A549 (cell line): Measurements from ENCODE around the gene COL8A1. TPM values are rescaled to one million over a fixed set of nuclear protein-coding genes. Genes with fewer than 3 reads are reported as not detected.
A peak's percentile ranks its signal among the peaks of the same experiment; 100 is the strongest.
"Not testable (repeated sequence)": the region's sequence is repeated elsewhere in the genome, so short reads cannot be mapped to it uniquely, and the experiment has no call there.

Source experiments
- ATAC-seq, 2 experiments: fragments of 200-7000 bp in 1 of 2; fragments of >200 bp in 1 of 2; cut with Nextera tagmentation in 1 of 2; cut with Tn5 transposase in 1 of 2; 3 replicates each; pipeline versions ENCODE4 v1.8.0 to v1.9.1; 2018 to 2020; ENCODE audit warnings: mild to moderate bottlenecking in 1 of 2, moderate library complexity in 1 of 2
- CTCF ChIA-PET: fragments of 300-600 bp; sonication (Branson Sonifier 250); formaldehyde crosslinking; extraction: SDS; loops from one replicate; lab custom pipeline; 2021; ENCODE audit warnings: antibody characterized with exemption, inconsistent platforms; lab: Yijun Ruan, JAX
- POLR2A ChIA-PET: fragments of 350-600 bp; formaldehyde crosslinking; extraction: SDS; loops from one replicate; lab custom pipeline; 2021; ENCODE audit warnings: antibody characterized with exemption, inconsistent platforms; lab: Yijun Ruan, JAX
- DNase-seq, 2 experiments: peaks; one replicate each; pipeline versions ENCODE4 v3.0.0 to v3.0.0-alpha.2; 2011 to 2016; ENCODE audit warnings: low read depth in 1 of 2, low spot score in 1 of 2
- FAIRE-seq: peaks from 2 replicates; lab custom pipeline; 2011; peaks lifted over from hg19 to GRCh38; lab: Jason Lieb, UNC
- H3K27ac ChIP-seq, 2 experiments: fragments of >200 bp; sonication (Bioruptor Twin); formaldehyde crosslinking; 3 replicates each; pipeline ENCODE4 v1.5.1; 2016 to 2017
- H3K4me1 ChIP-seq: fragments of >200 bp; sonication (Bioruptor Twin); formaldehyde crosslinking; 3 replicates; pipeline ENCODE4 v1.6.1; 2016
- H3K4me2 ChIP-seq: fragments of >200 bp; sonication (Bioruptor Twin); formaldehyde crosslinking; 3 replicates; pipeline ENCODE4 v1.6.1; 2016
- H3K4me3 ChIP-seq: fragments of >200 bp; sonication (Bioruptor Twin); formaldehyde crosslinking; 3 replicates; pipeline ENCODE4 v1.5.1; 2016
- H3K9me3 ChIP-seq: fragments of >200 bp; sonication (Bioruptor Twin); formaldehyde crosslinking; 3 replicates; pipeline ENCODE4 v1.6.1; 2016
- BHLHE40 ChIP-seq: IDR thresholded peaks from 2 replicates; pipeline ENCODE4 v1.6.1; 2012; ENCODE audit warnings: low read depth, low read length, inconsistent platforms
- CEBPB ChIP-seq, 2 experiments: fragments of >200 bp in 1 of 2; sonication (Bioruptor Twin) in 1 of 2; formaldehyde crosslinking in 1 of 2; IDR thresholded peaks; 2 replicates each; pipeline ENCODE4 v1.6.1; 2012 to 2016
- EHMT2 ChIP-seq: fragments of 200-600 bp; sonication (generic); IDR thresholded peaks from 2 replicates; pipeline ENCODE4 v1.6.1; 2016; ENCODE audit warnings: antibody characterized with exemption, low read depth, mild to moderate bottlenecking, moderate library complexity
- ESRRA ChIP-seq: fragments of 150-350 bp; IDR thresholded peaks from 2 replicates; pipeline ENCODE4 v1.6.1; 2014; ENCODE audit warnings: mild to moderate bottlenecking, low read length, borderline replicate concordance
- FOSL2 ChIP-seq, 2 experiments: fragments of 450-650 bp in 1 of 2; fragments of >200 bp in 1 of 2; sonication (Bioruptor Twin) in 1 of 2; formaldehyde crosslinking; IDR thresholded peaks; 2 replicates each; pipeline versions ENCODE4 v1.5.0 to v1.6.1; 2016 to 2020; ENCODE audit warnings: mild to moderate bottlenecking in 1 of 2, moderate library complexity in 1 of 2
- GATA3 ChIP-seq: IDR thresholded peaks from 2 replicates; pipeline ENCODE4 v1.6.1; 2012; ENCODE audit warnings: borderline replicate concordance
- HDAC2 ChIP-seq: fragments of 200-600 bp; sonication (generic); IDR thresholded peaks from 2 replicates; pipeline ENCODE4 v1.6.1; 2016
- HOXB13 ChIP-seq: fragments of 250-450 bp; sonication (Bioruptor Pico); IDR thresholded peaks from 2 replicates; pipeline ENCODE4 v1.5.0; 2020; ENCODE audit warnings: low read depth, mild to moderate bottlenecking, moderate library complexity
- HOXB5 ChIP-seq: fragments of 250-450 bp; sonication (Bioruptor Pico); IDR thresholded peaks from 2 replicates; pipeline ENCODE4 v1.5.0; 2020; ENCODE audit warnings: mild to moderate bottlenecking, moderate library complexity
- KDM1A ChIP-seq: fragments of 200-600 bp; sonication (generic); IDR thresholded peaks from 2 replicates; pipeline ENCODE4 v1.6.1; 2016; ENCODE audit warnings: low read depth, mild to moderate bottlenecking
- MAFK ChIP-seq: fragments of 450-650 bp; IDR thresholded peaks from 2 replicates; pipeline ENCODE4 v1.6.1; 2014; ENCODE audit not compliant: partially characterized antibody
- MAZ ChIP-seq: fragments of 150-350 bp; IDR thresholded peaks from 2 replicates; pipeline ENCODE4 v1.6.1; 2014; ENCODE audit warnings: antibody characterized with exemption, low read depth, low read length, borderline replicate concordance
- POLR2A ChIP-seq: IDR thresholded peaks from 2 replicates; pipeline ENCODE4 v1.6.1; 2012; ENCODE audit warnings: mild to moderate bottlenecking, low read length
- POLR2AphosphoS2 ChIP-seq: conservative IDR thresholded peaks from 2 replicates; pipeline ENCODE4 v1.6.1; 2012; ENCODE audit warnings: low read length, improper control_type of control experiment, inconsistent platforms
- RAD21 ChIP-seq, 2 experiments: fragments of >200 bp in 1 of 2; sonication (Bioruptor Twin) in 1 of 2; formaldehyde crosslinking in 1 of 2; IDR thresholded peaks in 1 of 2; conservative IDR thresholded peaks in 1 of 2; 2 replicates in 1 of 2; 3 replicates in 1 of 2; pipeline ENCODE4 v1.6.1; 2012 to 2018; ENCODE audit warnings: inconsistent platforms in 1 of 2
- RARB ChIP-seq: fragments of 250-450 bp; sonication (Bioruptor Pico); IDR thresholded peaks from 2 replicates; pipeline ENCODE4 v1.8.0; 2021; ENCODE audit warnings: mild to moderate bottlenecking, moderate library complexity
- RCOR1 ChIP-seq: fragments of 150-350 bp; IDR thresholded peaks from 2 replicates; pipeline ENCODE4 v1.6.1; 2014; ENCODE audit warnings: antibody characterized with exemption, low read length, low read depth
- RFX5 ChIP-seq: fragments of 450-650 bp; IDR thresholded peaks from 2 replicates; pipeline ENCODE4 v1.7.1; 2014; ENCODE audit warnings: antibody characterized with exemption, mild to moderate bottlenecking, moderate library complexity
- SMC3 ChIP-seq: fragments of >200 bp; sonication (Bioruptor Twin); formaldehyde crosslinking; IDR thresholded peaks from 3 replicates; pipeline ENCODE4 v1.6.1; 2018; ENCODE audit warnings: inconsistent platforms
- ZNF302 ChIP-seq: fragments of 250-450 bp; sonication (Bioruptor Pico); IDR thresholded peaks from 2 replicates; pipeline ENCODE4 v1.9.0; 2021; ENCODE audit warnings: inconsistent platforms, mild to moderate bottlenecking, moderate library complexity
- WGBS: methylation state at CpG from one replicate; pipeline ENCODE4 v1.1.6; 2017; ENCODE audit errors: missing lambda C conversion rate; 5-methylcytosine and 5-hydroxymethylcytosine counted together
- polyA minus RNA-seq: library from RNA; depleted of rRNA, polyadenylated mRNA; stranded (reverse); fragments of >200 nt; gene quantifications from 2 replicates; pipeline ENCODE4 v1.2.3, GENCODE V29; 2011; rRNA and poly(A)+ RNA removed
- polyA plus RNA-seq, 4 experiments: library from polyadenylated mRNA; depleted of rRNA in 3 of 4; stranded (reverse); fragments of >200 nt; fragmentation: RNase III in 1 of 4; extraction: RNeasy Plus Mini Kit Qiagen cat#74134 plus additional on column Dnase treatment in 1 of 4; gene quantifications; 2 replicates in 3 of 4; 3 replicates in 1 of 4; pipeline ENCODE4 v1.2.3, GENCODE V29; 2011 to 2017
- TF ChIP-seq, protein P1 (sequence below): IDR thresholded peaks from 2 replicates; pipeline ENCODE4 v1.6.1; 2012
- TF ChIP-seq, protein P2 (sequence below): fragments of >200 bp; sonication (Bioruptor Twin); formaldehyde crosslinking; IDR thresholded peaks from 2 replicates; pipeline ENCODE4 v1.6.1; 2016
- TF ChIP-seq, protein P3 (sequence below): fragments of 200-600 bp; sonication (generic); IDR thresholded peaks from 2 replicates; pipeline ENCODE4 v1.6.1; 2016; ENCODE audit warnings: antibody characterized with exemption, mild to moderate bottlenecking, moderate library complexity
- TF ChIP-seq, protein P4 (sequence below): IDR thresholded peaks from 2 replicates; pipeline ENCODE4 v1.6.1; 2012

The COL8A1 gene
- polyA plus RNA-seq (2011; rRNA removed) (not detected in 2 replicates), polyA plus RNA-seq (2017; fragmentation: RNase III; extraction: RNeasy Plus Mini Kit Qiagen cat#74134 plus additional on column Dnase treatment) (not detected in 3 replicates), polyA minus RNA-seq (not detected in 2 replicates)
- polyA plus RNA-seq (2012; cell fraction: cytosol; rRNA removed): not detected in 2 replicates
- not detected in 2 replicates for polyA plus RNA-seq (2012; cell fraction: nucleus; rRNA removed)

DNA sequence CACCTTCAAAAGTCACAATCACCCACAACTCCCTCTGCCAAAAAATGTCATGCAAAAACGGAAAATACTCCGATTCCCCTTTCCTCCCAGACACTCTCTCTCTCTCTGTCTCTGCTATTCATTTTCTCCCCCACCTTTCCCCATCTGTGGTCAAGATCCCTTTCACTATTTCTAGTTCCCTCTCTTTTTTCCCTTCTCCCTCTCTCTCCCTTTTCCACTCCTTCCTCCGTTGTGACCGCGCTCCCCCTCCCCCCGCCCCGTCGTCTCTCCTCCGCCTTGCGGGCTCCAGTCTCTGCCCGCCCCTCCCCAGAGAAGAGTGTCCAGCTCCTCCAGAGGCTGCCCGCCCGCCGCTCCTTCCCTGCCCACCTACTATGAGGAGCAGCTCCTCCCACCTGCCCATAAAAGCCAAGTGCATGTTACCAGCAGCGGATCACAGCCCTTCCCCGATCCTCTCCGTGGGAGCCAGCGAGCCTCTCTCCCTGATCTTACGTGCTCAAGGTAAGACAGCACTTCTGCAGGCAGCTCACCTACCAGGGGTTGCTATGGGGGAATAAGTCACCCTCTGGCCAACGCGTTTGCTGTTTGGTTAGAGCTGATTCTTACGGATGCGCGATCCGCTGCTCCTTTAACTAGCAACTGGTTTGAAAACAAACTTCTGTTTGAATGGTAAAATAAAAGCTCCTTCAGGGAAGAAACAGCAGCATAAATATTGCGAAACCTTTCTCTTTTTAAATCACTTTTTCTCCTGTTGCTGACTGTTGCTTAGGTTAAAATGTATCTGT is at the start of gene COL8A1:
Gene COL8A1 (plus strand): TSS at position 428 of the 782 bp plus-strand sequence. CDS start 152,089 bp downstream, outside the sequence.
- TF ChIP-seq CEBPB (IDR thresholded peaks at IDR 0.05): peak; percentile 13 to 23; a peak in 1 of 4 replicates
- TF ChIP-seq ZNF302: no peak
- TF ChIP-seq RFX5: no peak
- ChIA-PET CTCF (interaction anchor here (1.3 to 1.6 kb wide), 3 partner anchors 9 to 49 kb away, joined by 4 to 6 read pairs (median 4); no protein-coding TSS in a partner anchor), POLR2A (no interaction called here)
- Histone ChIP-seq H3K4me1 (peaks cover 11% of the 10 kb centered on the region; the same call in 1 of the 3 replicates), H3K9me3 (no peaks in the 10 kb centered on the region), H3K4me3 (peak within 1 kb of the TSS; percentile 33), H3K27ac (no peak within 1 kb of the TSS), H3K4me2 (peak within 1 kb of the TSS; percentile 75)
- FAIRE-seq (no peak), ATAC-seq (peak in 1 of 2 experiments; percentile 65; a peak in 3 of 6 replicates), DNase-seq (no peak)
- WGBS: 14% methylated on average over 15 of the region's 26 CpGs

DNA sequence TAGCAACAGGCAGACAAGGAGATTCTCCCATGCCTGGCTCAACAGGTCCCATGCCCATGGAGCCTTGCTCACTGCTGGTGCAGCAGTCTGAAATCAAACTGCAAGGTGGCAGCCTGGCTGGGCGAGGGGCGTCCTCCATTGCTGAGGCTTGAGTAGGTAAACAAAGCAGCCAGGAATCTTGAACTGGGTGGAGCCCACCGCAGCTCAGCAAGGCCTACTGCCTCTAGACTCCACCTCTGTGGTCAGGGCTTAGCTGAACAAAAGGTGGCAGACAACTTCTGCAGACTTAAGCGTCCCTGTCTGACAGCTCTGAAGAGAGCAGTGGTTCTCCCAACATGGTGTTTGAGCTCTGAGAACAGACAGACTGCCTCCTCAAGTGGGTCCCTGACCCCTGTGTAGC is 49.2 kb upstream of the COL8A1 start:
- POLR2A ChIA-PET, H3K27ac ChIP-seq, H3K4me3 ChIP-seq, CTCF ChIA-PET, FAIRE-seq, H3K4me1 ChIP-seq, H3K9me3 ChIP-seq, DNase-seq, ATAC-seq, H3K4me2 ChIP-seq: not testable (repeated sequence)
- 7% methylated on average over 3 of the region's 4 CpGs for WGBS

DNA sequence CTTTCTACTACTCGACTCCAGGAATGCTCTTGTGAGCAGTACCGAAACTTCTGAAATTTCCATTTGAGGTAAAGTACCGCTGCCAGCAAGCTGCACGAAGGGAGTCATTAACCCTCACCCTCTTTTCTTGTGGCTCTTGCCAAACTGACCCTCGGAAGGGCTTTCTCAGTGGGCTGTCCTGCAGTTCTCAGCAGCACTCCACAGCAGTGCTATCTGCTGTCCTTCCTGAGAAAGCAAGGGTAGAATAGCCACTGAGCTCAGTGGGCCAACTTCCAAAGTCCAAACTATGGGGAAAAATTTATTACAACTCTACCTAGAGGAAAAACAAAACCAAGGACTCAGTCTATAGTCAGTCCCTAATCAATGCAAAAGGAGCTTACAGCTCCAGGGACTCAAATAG is 38.5 kb upstream of the COL8A1 start:
- Histone ChIP-seq H3K9me3 (no peaks in the 10 kb centered on the region), H3K27ac (no peak overlapping the region), H3K4me3 (no peak overlapping the region), H3K4me2 (no peak overlapping the region), H3K4me1 (no peaks in the 10 kb centered on the region)
- ATAC-seq (no peak), FAIRE-seq (no peak), DNase-seq (no peak)
- ChIA-PET CTCF (no interaction called here), POLR2A (no interaction called here)
- TF ChIP-seq FOSL2 (IDR thresholded peaks at IDR 0.05) (no peak), FOSL2 (CRISPR knock-in tag; IDR thresholded peaks at IDR 0.05) (no peak), RCOR1 (no peak), RAD21 (conservative IDR thresholded peaks at IDR 0.05 in 1 of 2, IDR thresholded peaks at IDR 0.05 in 1 of 2) (no peak)
- TF ChIP-seq, protein P1, sequence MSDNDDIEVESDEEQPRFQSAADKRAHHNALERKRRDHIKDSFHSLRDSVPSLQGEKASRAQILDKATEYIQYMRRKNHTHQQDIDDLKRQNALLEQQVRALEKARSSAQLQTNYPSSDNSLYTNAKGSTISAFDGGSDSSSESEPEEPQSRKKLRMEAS: no peak
- 33% methylated on average over 5 of the region's 5 CpGs for WGBS

DNA sequence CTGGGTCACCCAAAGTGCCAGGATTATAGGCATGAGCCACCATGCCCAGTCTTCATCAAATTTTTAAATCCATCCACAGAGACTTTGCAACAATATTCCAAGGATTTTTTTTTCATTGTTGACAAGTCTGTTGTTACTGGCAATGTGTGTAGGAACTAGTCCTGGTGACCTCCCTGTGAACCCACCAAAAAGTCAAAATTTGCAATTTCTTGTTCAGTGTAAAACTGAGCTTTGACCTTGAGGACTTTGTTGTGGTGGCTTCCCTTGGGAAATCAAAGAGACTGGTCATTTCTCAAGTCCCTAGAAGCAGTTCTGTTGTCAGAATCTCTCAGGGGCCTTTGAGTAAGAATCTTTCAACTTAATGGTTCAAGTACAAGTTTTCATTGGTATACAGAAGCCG is 36.9 kb upstream of the COL8A1 start:
- no peak for DNase-seq

More for the DNA sequence above, 36.9 kb upstream of the COL8A1 start:
- H3K27ac ChIP-seq: no peak overlapping the region
- WGBS: 48% methylated on average over 1 of the region's 1 CpG
- FAIRE-seq (no peak), ATAC-seq (no peak)
- no peak for TF ChIP-seq MAZ
- TF ChIP-seq POLR2A: no peak
- no peak for TF ChIP-seq MAFK
- no peak for TF ChIP-seq HOXB13
- TF ChIP-seq HOXB5 (CRISPR knock-in tag): no peak
- TF ChIP-seq RFX5: no peak
- TF ChIP-seq SMC3: no peak
- TF ChIP-seq, protein P2, sequence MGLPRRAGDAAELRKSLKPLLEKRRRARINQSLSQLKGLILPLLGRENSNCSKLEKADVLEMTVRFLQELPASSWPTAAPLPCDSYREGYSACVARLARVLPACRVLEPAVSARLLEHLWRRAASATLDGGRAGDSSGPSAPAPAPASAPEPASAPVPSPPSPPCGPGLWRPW: no peak
- TF ChIP-seq BHLHE40: no peak
- TF ChIP-seq POLR2AphosphoS2: no peak
- TF ChIP-seq RARB (CRISPR knock-in tag): no peak
- TF ChIP-seq, protein P3, sequence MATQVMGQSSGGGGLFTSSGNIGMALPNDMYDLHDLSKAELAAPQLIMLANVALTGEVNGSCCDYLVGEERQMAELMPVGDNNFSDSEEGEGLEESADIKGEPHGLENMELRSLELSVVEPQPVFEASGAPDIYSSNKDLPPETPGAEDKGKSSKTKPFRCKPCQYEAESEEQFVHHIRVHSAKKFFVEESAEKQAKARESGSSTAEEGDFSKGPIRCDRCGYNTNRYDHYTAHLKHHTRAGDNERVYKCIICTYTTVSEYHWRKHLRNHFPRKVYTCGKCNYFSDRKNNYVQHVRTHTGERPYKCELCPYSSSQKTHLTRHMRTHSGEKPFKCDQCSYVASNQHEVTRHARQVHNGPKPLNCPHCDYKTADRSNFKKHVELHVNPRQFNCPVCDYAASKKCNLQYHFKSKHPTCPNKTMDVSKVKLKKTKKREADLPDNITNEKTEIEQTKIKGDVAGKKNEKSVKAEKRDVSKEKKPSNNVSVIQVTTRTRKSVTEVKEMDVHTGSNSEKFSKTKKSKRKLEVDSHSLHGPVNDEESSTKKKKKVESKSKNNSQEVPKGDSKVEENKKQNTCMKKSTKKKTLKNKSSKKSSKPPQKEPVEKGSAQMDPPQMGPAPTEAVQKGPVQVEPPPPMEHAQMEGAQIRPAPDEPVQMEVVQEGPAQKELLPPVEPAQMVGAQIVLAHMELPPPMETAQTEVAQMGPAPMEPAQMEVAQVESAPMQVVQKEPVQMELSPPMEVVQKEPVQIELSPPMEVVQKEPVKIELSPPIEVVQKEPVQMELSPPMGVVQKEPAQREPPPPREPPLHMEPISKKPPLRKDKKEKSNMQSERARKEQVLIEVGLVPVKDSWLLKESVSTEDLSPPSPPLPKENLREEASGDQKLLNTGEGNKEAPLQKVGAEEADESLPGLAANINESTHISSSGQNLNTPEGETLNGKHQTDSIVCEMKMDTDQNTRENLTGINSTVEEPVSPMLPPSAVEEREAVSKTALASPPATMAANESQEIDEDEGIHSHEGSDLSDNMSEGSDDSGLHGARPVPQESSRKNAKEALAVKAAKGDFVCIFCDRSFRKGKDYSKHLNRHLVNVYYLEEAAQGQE: no peak
- no peak for TF ChIP-seq KDM1A
- TF ChIP-seq EHMT2: no peak
- no peak for TF ChIP-seq FOSL2 (IDR thresholded peaks at IDR 0.05)
- no peak for TF ChIP-seq FOSL2 (CRISPR knock-in tag; IDR thresholded peaks at IDR 0.05)
- no peak for TF ChIP-seq GATA3
- TF ChIP-seq ESRRA: no peak
- no peak for TF ChIP-seq HDAC2
- TF ChIP-seq, protein P4, sequence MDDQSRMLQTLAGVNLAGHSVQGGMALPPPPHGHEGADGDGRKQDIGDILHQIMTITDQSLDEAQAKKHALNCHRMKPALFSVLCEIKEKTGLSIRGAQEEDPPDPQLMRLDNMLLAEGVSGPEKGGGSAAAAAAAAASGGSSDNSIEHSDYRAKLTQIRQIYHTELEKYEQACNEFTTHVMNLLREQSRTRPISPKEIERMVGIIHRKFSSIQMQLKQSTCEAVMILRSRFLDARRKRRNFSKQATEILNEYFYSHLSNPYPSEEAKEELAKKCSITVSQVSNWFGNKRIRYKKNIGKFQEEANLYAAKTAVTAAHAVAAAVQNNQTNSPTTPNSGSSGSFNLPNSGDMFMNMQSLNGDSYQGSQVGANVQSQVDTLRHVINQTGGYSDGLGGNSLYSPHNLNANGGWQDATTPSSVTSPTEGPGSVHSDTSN: no peak
- H3K4me3 ChIP-seq: no peak overlapping the region
- no peaks in the 10 kb centered on the region for H3K4me1 ChIP-seq
- CTCF ChIA-PET: no interaction called here
- POLR2A ChIA-PET: no interaction called here
- H3K9me3 ChIP-seq: no peaks in the 10 kb centered on the region
- H3K4me2 ChIP-seq: no peak overlapping the region
